NCI-H2196 treated with DMSO at 0.1 percent for 48 hours (cell line): Measurements from ENCODE around the gene ADGRD2.

Experiments used
- DNase-seq: peaks from one replicate; lab custom pipeline; 2025; ENCODE audit not compliant: unreplicated experiment; lab: John Stamatoyannopoulos, UW

The ADGRD2 gene

GRCh38 chr9:124456341-124457078 lies 6.3 kb downstream of the ADGRD2 start:
- DNase-seq = no peak

DNA sequence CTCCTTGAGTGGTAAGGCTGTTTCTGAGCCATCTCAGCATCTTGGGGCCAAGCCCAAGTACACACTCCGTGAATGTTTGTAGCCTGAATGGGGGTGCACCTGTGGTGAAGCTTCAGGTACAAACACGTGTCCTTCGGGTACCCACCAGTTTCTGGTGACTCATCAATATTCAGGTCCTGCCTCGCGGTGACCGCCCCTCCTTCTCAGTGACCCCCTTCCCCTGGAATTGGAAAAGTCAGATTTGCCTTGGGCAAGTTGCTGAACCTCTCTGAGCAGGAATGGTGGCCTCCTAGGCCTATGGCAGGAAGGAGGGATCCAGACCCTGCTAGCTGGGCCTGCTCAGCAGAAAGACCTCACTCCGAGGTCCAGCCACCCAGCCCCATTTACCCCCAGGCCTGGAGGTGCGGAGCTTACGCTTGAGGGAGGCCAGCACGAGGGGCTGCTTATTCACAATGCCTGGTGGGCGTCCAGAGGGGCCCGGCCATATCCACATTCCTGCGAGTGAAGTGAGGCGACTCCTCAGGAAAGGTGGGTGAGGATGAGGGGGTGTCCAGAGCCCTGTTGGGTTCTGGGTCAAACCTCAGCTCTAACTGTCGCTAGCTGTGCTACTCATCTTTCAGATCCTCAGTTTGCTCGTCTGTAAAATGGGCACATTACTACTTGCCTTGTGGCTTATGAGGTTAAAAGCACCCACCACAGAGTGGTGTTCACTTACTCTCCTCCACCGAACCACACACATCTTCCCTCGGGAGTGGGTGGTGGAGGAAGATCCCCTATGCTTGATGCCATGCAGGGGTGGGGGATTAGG lies 7.0 kb downstream of the ADGRD2 start:
- DNase-seq = no peak

DNA sequence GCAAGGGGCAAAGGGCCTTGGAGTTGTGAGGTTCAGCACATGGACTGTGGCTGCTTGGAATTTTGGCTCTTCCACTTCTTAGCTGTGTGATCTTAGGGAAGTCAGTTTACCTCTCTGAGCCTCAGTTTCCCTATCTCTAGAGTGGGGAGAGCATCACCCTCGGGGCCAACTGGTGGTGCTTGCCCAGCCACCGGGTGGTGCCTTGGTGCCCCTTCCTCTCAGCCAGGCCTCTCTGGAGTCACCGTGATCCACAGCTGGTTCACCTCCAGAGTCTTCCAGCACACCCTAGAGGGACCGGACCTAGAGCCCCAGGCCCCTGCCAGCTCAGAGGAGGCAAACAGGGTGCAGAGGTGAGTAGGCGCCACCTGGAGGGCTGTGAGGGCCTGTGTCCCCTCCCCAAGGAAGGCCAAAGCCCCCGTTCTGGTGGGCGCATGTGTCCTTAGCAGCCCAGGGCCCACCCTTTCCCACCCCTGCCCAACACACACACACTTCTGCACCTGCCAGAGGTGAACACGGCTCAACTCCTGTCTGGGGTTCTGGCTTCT lies 7.7 kb downstream of the ADGRD2 start:
- DNase-seq = no peak

GRCh38 chr9:124458441-124458840 lies 8.2 kb downstream of the ADGRD2 start:
- no peak for DNase-seq

DNA sequence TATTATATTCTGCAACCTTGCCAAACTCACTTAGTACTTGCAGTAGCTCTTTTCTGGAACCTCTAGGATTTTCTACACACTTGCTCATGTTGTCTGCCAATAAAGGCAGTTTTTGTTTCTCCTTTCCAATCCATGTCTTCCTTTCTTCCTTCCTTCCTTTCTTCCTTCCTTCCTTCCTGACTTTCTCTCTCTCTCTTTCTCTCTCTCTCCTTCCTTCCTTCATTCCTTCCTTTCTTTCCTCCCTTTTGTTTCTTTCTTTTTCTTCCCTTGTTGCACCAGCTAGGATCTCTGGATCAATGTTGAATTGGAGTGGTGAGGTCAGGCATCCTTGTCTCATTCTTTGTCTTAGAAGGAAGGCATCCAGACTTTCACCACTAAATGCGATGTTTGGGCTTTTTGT lies 12.5 kb downstream of the ADGRD2 start:
- no peak for DNase-seq

DNA sequence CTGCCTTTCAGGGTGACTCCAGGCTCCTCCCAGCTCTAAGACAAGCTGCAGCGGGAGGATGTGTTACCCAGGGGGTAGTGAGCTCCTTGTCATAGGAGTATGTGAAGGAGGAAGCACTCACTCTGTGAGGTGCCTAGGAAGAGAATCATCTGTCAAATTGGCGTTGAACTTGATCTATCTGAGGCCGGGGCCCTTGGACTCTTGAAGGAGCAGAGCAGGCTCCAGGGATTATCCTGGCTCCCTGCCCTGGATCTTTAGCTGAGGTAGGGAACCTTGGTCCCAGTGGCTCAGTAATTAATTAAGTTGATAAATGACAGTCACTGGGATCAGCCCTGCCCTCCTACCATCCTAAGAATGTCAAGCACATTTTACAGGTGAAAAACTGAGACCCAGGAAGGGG lies 15.5 kb downstream of the ADGRD2 start:
- no peak for DNase-seq

DNA sequence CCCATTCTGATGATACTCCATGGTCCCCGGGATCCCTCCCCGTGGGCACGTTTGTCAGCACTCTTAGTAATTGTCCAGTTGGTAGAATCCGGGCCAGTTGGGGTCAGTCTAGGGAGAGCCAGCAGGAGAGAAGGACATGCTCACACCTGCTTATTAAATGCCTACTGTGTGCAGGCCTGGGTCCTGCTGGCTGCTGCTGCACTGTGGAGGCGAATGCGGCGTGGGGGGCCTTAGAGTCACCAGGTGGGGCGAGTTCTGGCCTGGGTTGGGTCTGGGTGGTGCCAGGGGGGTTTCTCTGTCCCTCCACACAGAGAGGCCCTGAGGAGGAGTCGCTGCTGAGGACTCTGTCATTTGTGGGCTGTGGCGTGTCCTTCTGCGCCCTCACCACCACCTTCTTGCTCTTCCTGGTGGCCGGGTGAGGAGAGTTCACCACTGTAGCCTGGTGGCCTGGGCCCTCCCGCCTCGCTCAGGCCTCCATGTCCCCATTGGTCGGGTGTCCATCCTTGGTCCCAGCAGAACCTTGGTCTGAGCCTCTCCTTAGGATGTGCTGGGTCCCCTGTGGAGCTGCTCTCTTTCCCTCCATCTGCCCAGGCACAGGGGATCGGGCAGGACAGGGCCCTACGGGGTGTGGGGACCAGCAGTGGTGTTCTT lies 17.3 kb downstream of the ADGRD2 start:
- no peak for DNase-seq

- no peak for DNase-seq
These were observed 17.9 kb downstream of the ADGRD2 start for GRCh38 chr9:124468061-124468740.

DNA sequence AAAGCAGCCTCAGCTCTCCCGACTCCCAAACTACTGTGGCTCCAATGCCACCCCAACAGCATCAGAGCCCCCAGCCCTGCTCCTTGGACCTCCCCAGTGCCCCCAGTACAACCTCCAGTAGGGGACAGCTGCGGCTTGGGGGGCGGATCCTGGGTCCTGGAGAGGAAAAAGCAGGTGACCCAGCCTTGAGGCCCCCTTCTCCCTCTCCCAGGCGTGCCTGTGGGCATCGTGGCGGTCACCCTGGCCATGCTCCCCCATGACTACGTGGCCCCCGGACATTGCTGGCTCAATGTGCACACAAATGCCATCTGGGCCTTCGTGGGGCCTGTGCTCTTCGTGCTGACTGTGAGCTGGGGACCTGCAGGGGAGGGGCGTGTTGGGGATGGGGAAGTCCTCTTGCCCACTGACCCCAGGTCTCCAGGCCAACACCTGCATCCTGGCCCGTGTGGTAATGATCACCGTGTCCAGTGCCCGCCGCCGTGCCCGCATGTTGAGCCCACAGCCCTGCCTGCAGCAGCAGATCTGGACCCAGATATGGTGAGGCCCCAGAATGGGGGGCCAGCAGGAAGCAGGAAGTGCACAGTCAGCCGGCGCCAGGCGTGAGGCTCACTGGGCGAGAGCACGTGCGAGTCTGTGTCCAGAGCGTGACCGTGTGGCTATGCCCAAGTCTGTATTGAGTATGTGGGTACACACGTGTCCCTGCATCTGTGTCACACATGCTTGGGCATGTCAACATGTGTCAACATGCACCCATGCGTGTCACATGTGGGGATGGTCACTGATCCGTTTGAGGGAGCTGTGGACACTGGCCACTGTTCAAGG lies 19.0 kb downstream of the ADGRD2 start:
- DNase-seq = no peak

GRCh38 chr9:124470306-124470705 lies 20.1 kb downstream of the ADGRD2 start:
- no peak for DNase-seq

DNA sequence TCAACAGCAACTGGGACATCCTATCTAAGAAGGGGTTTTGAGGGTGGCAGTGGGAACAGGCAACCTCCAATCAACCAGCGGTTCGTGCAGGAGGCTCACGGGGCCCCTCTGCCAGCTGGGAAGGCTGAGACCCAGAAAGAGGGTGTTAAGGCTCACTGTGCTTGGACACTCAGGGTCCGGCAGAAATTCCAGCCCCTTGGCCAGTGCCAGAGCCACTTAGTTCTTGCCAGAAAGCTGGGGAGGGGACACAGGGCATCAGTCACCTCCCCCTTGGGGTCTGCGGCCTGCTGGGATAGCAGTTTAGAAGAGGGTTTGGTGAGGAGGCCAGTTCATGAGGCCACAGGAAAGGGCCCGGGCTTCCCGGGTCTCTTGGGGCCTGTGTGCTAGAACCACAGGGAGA lies 20.5 kb downstream of the ADGRD2 start:
- no peak for DNase-seq

GRCh38 chr9:124471761-124472160 lies 21.5 kb downstream of the ADGRD2 start:
- DNase-seq = no peak

DNA sequence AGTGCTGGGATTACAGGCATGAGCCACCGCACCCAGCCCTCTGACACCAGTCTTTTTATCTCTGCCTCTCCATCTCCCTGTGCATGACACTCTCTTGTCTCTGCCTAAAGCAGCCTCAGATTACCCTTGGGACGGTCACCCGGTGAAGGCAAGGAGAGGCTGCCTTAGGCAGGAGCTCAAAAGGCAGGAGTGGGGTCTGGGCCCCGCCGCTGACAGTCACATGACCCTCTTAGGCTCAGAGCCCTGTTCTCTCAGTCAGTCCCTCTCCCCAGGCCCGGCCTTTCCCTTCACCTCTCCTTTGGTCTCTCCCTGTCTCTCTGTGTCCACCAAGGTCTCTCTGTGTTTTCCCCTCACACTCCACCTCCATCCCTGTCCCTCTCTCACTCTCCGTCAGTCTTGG lies 22.5 kb downstream of the ADGRD2 start:
- DNase-seq = no peak

GRCh38 chr9:124473310-124473709 lies 23.1 kb downstream of the ADGRD2 start:
- no peak for DNase-seq

GRCh38 chr9:124474151-124474550 lies 23.9 kb downstream of the ADGRD2 start:
- no peak for DNase-seq

DNA sequence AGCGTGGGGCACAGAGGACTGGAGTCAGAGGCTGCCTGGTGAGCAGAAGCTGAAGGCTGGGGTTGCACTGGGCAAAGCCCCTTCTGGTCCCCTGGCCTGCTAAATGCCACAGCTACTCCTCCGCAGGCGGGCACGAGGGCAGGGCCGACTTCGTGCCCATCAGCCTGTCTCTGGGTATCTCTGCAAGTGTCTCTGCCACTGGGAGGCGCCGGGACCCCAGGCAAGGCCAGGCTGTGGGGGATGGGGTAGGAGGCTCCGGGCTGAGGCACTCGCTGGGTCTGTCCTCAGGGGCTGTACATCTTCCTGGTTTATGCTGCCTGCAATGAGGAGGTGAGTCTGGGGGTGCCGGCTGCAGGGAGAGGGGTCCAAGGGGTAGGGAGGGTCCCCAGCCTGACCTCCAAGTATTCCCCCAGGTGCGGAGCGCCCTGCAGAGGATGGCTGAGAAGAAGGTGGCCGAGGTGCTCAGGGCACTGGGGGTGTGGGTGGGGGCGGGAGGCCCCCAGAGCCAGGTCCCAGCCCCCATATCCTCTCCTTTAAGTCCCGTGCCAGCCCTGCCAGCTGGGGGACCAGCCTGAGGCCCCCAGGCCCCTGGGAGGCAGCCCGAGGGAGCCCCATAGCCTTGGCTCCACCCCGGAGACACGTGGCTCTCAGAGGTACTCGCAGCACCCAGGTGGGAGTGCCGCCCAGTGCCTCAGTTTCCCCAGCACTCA lies 25.1 kb downstream of the ADGRD2 start:
- no peak for DNase-seq

GRCh38 chr9:124475868-124476690 lies 25.8 kb downstream of the ADGRD2 start:
- no peak for DNase-seq

DNA sequence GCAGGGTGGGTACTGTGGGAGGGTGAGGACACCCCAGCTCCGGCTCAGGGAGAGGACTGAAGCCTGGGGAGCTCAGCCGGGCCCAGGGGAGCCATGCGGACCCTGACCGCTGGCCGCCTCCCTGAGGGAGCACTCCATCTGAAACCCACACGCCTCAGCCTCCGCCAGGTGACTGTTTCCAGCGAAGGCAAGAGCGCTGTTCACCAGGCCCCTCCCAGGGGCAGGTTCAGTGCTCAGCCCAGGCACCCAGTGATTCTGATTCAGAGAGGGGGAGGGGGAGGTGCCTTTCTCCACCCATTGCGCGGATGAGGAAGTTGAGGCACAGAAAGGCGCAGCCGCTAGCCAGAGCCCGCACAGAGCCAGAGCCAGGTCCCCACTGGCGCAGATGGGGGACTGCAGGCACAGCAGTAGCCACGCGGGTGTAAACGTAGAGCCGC lies 27.0 kb downstream of the ADGRD2 start:
- no peak for DNase-seq
